ENCODE data around the gene CAMTA1. TPM values are rescaled to one million over a fixed set of nuclear protein-coding genes. Genes with fewer than 3 reads are reported as not detected.

CAMTA1 gene
- total RNA-seq, 1 donor from 2014 or later = 30.6 TPM

GRCh38 chr1:7751174-7751573 is 965.9 kb downstream of the CAMTA1 start:
- DNase-seq = no peak

- DNase-seq = peak; percentile 71
Measured at GRCh38 chr1:7752512-7753417, 967.5 kb downstream of the CAMTA1 start.

GRCh38 chr1:7753641-7754040 is 968.4 kb downstream of the CAMTA1 start:
- no peak for DNase-seq

- no peak for DNase-seq
Measured at GRCh38 chr1:7754234-7754633, 969.0 kb downstream of the CAMTA1 start.

GRCh38 chr1:7755448-7755847 is 970.2 kb downstream of the CAMTA1 start:
- no peak for DNase-seq

GRCh38 chr1:7760245-7760644 is 975.0 kb downstream of the CAMTA1 start:
- no peak for DNase-seq

- no peak for DNase-seq
Measured at GRCh38 chr1:7761103-7761502, 975.8 kb downstream of the CAMTA1 start.

- DNase-seq = no peak
Measured at GRCh38 chr1:7767176-7767575, 981.9 kb downstream of the CAMTA1 start.

GRCh38 chr1:7768583-7768982 is 983.3 kb downstream of the CAMTA1 start:
- DNase-seq = no peak

GRCh38 chr1:7769673-7770412 is 984.6 kb downstream of the CAMTA1 start:
- DNase-seq = no peak

- DNase-seq = no peak
Measured at GRCh38 chr1:7770669-7770996, 985.4 kb downstream of the CAMTA1 start.

- peak; percentile 60 for DNase-seq
Measured at GRCh38 chr1:7770997-7771822, 986.0 kb downstream of the CAMTA1 start, which contains the start of gene VAMP3. VAMP3 (plus strand) TSS chr1:7771296; CDS start chr1:7771384, 88 bp downstream.

- no peak for DNase-seq
Measured at GRCh38 chr1:7771823-7772299, 986.6 kb downstream of the CAMTA1 start.

- DNase-seq = no peak
Measured at GRCh38 chr1:7777591-7777990, 992.3 kb downstream of the CAMTA1 start.

GRCh38 chr1:7778133-7778628 is 992.9 kb downstream of the CAMTA1 start:
- no peak for DNase-seq

GRCh38 chr1:7780976-7781375 is 995.7 kb downstream of the CAMTA1 start:
- DNase-seq = no peak

- DNase-seq = no peak
Measured at GRCh38 chr1:7781501-7781900, 996.2 kb downstream of the CAMTA1 start.

GRCh38 chr1:7781923-7782495 is 996.8 kb downstream of the CAMTA1 start:
- DNase-seq = no peak

- DNase-seq = no peak
Measured at GRCh38 chr1:7783178-7783711, 998.0 kb downstream of the CAMTA1 start.

GRCh38 chr1:7783826-7784491 is 998.7 kb downstream of the CAMTA1 start, which contains the start of gene PER3:
PER3 (plus strand) TSS chr1:7784291; CDS start chr1:7784878, 587 bp downstream.
- peak; percentile 89 for DNase-seq

Data from skin of body (tissue), 2 donors.